Keratinocyte (primary cell): ENCODE data around the gene ABCA12. TPM values are rescaled to one million over a fixed set of nuclear protein-coding genes. Genes with fewer than 3 reads are reported as not detected.
"Not testable (repeated sequence)": the region's sequence is repeated elsewhere in the genome, so short reads cannot be mapped to it uniquely, and the experiment has no call there.

Source experiments
- DNase-seq: peaks from one replicate; pipeline ENCODE4 v3.0.0-alpha.2; 2011; ENCODE audit warnings: low read depth, missing footprints, low spot score
- FAIRE-seq: peaks from 2 replicates; lab custom pipeline; 2011; peaks lifted over from hg19 to GRCh38; lab: Jason Lieb, UNC
- H2AFZ ChIP-seq: 2 replicates; pipeline ENCODE4 v1.6.0; 2012; ENCODE audit warnings: low read length, control low read depth, inconsistent platforms; ENCODE audit not compliant: control insufficient read depth
- H3K27ac ChIP-seq: 2 replicates; pipeline ENCODE4 v1.5.1; 2011; ENCODE audit warnings: low read length; ENCODE audit not compliant: control insufficient read depth, insufficient read depth
- H3K27me3 ChIP-seq: 3 replicates; pipeline ENCODE4 v1.6.0; 2011; ENCODE audit warnings: low read length; ENCODE audit not compliant: control insufficient read depth, insufficient read depth; ENCODE audit errors: extremely low read depth
- H3K36me3 ChIP-seq, 2 experiments: 2 replicates in 1 of 2; 3 replicates in 1 of 2; pipeline ENCODE4 v1.5.1; 2011; ENCODE audit warnings: low read length in 2 of 2, mild to moderate bottlenecking in 1 of 2; ENCODE audit not compliant: control insufficient read depth in 2 of 2, insufficient read depth in 2 of 2; ENCODE audit errors: extremely low read depth in 1 of 2
- H3K4me1 ChIP-seq: 3 replicates; pipeline ENCODE4 v1.5.1; 2011; ENCODE audit warnings: low read length; ENCODE audit not compliant: control insufficient read depth, insufficient read depth; ENCODE audit errors: extremely low read depth
- H3K4me2 ChIP-seq: 3 replicates; pipeline ENCODE4 v1.6.0; 2011; ENCODE audit warnings: low read depth, low read length; ENCODE audit not compliant: control insufficient read depth, insufficient read depth; ENCODE audit errors: extremely low read depth
- H3K4me3 ChIP-seq, 3 experiments: fragments of 200-600 bp in 1 of 3; sonication (generic) in 1 of 3; 2 replicates in 2 of 3; 3 replicates in 1 of 3; pipeline ENCODE4 v1.5.1; 2011 to 2016; ENCODE audit warnings: low read length in 3 of 3, mild to moderate bottlenecking in 3 of 3, control low read depth in 2 of 3, inconsistent platforms in 1 of 3, low read depth in 1 of 3, mixed read lengths in 1 of 3, mixed run types in 1 of 3, moderate library complexity in 1 of 3; ENCODE audit not compliant: control insufficient read depth in 2 of 3, insufficient read depth in 2 of 3; ENCODE audit errors: extremely low read depth in 1 of 3
- H3K79me2 ChIP-seq: 2 replicates; pipeline ENCODE4 v1.6.0; 2012; ENCODE audit warnings: low read length; ENCODE audit not compliant: control insufficient read depth, insufficient read depth
- H3K9ac ChIP-seq: 3 replicates; pipeline ENCODE4 v1.6.0; 2011; ENCODE audit warnings: low read length; ENCODE audit not compliant: control insufficient read depth, insufficient read depth; ENCODE audit errors: extremely low read depth
- H3K9me1 ChIP-seq: 3 replicates; pipeline ENCODE4 v1.6.0; 2011; ENCODE audit warnings: low read length; ENCODE audit not compliant: control insufficient read depth, insufficient read depth; ENCODE audit errors: extremely low read depth
- H3K9me3 ChIP-seq: 2 replicates; pipeline ENCODE4 v1.5.1; 2012; ENCODE audit warnings: low read depth, low read length; ENCODE audit not compliant: control insufficient read depth
- H4K20me1 ChIP-seq: 3 replicates; pipeline ENCODE4 v1.6.0; 2011; ENCODE audit warnings: low read length; ENCODE audit not compliant: control insufficient read depth, insufficient read depth; ENCODE audit errors: extremely low read depth
- CTCF ChIP-seq, 3 experiments: IDR thresholded peaks in 1 of 3; conservative IDR thresholded peaks in 1 of 3; optimal IDR thresholded peaks in 1 of 3; 2 replicates in 2 of 3; 3 replicates in 1 of 3; pipeline versions ENCODE3 to v1.5.1; 2011; ENCODE audit warnings: low read length in 3 of 3, mild to moderate bottlenecking in 3 of 3, moderate library complexity in 2 of 3, control low read depth in 1 of 3, inconsistent platforms in 1 of 3; ENCODE audit not compliant: insufficient read depth in 2 of 3; ENCODE audit errors: extremely low read depth in 1 of 3
- EZH2 ChIP-seq: IDR thresholded peaks from one replicate; pipeline ENCODE4 v1.6.1; 2012; ENCODE audit warnings: inconsistent platforms, mild to moderate bottlenecking, low read length, moderate library complexity
- dilution Hi-C: fragments of 300-500 bp; cut with MboI; formaldehyde crosslinking; loops from one replicate; pipeline ENCODE4 v1.7.0; 2020; ENCODE audit warnings: low sequenced_read_pairs; ENCODE audit not compliant: extremely low pct_ligation_motif_present
- polyA plus RNA-seq, 5 experiments: library from polyadenylated mRNA; depleted of rRNA in 3 of 5; stranded (reverse) in 3 of 5; stranded (forward) in 1 of 5; unstranded in 1 of 5; fragments of >200 nt; gene quantifications; 1 replicate in 1 of 5; 2 replicates in 3 of 5; 3 replicates in 1 of 5; pipeline versions ENCODE4 v1.2.1 to v1.2.3, GENCODE V29; 2011 to 2012; ENCODE audit warnings: missing spikeins in 2 of 5, low read depth in 1 of 5, low replicate concordance in 1 of 5

Gene ABCA12
- polyA plus RNA-seq, 1 donor (not counting 4 experiments of a cell fraction or from before 2014, with no cell fraction given) = 10.9 TPM

GRCh38 chr2:215171796-215172195 is 33.4 kb upstream of the ABCA12 start:
- no peak overlapping the region for H3K27ac ChIP-seq
- no peaks in the 10 kb centered on the region for H3K79me2 ChIP-seq
- no peaks in the 10 kb centered on the region for H4K20me1 ChIP-seq
- H3K9me3 ChIP-seq = no peaks in the 10 kb centered on the region
- no peak for FAIRE-seq
- no peak overlapping the region for H3K4me3 ChIP-seq
- TF ChIP-seq CTCF (optimal IDR thresholded peaks at IDR 0.05 in 1 of 3, IDR thresholded peaks at IDR 0.05 in 1 of 3, conservative IDR thresholded peaks at IDR 0.05 in 1 of 3; ENCODE audit: extremely low read depth in 1 of 3, insufficient read depth in 2 of 3, low read length in 3 of 3) (no peak), EZH2 (no peak)
- no peak overlapping the region for H3K9ac ChIP-seq
- no peaks in the 10 kb centered on the region for H3K36me3 ChIP-seq
- peaks cover 7% of the 10 kb centered on the region for H3K4me1 ChIP-seq
- no peaks in the 10 kb centered on the region for H3K9me1 ChIP-seq
- dilution Hi-C loops = no loop called here
- no peak overlapping the region for H3K4me2 ChIP-seq
- no peaks in the 10 kb centered on the region for H3K27me3 ChIP-seq
- no peak for DNase-seq
- peak overlapping the region; percentile 0 for H2AFZ ChIP-seq

- H3K4me2 ChIP-seq = peak overlapping the region; percentile 77
- no peak overlapping the region for H3K27ac ChIP-seq
- H2AFZ ChIP-seq = peak overlapping the region; percentile 92
- TF ChIP-seq CTCF (optimal IDR thresholded peaks at IDR 0.05 in 1 of 3, IDR thresholded peaks at IDR 0.05 in 1 of 3, conservative IDR thresholded peaks at IDR 0.05 in 1 of 3; ENCODE audit: extremely low read depth in 1 of 3, insufficient read depth in 2 of 3, low read length in 3 of 3) = no peak
- H4K20me1 ChIP-seq = no peaks in the 10 kb centered on the region
- peak overlapping the region in 2 of 3 experiments; percentile 53 to 62 for H3K4me3 ChIP-seq
- H3K4me1 ChIP-seq = peaks cover 7% of the 10 kb centered on the region
- no peaks in the 10 kb centered on the region for H3K36me3 ChIP-seq
- H3K9me3 ChIP-seq = no peaks in the 10 kb centered on the region
- no peaks in the 10 kb centered on the region for H3K9me1 ChIP-seq
- peak overlapping the region; percentile 33 for H3K9ac ChIP-seq
- H3K79me2 ChIP-seq = no peaks in the 10 kb centered on the region
- dilution Hi-C loops = no loop called here
- no peaks in the 10 kb centered on the region for H3K27me3 ChIP-seq
- no peak for DNase-seq
- peak; percentile 66 for FAIRE-seq
Measured at GRCh38 chr2:215171151-215171550, 32.7 kb upstream of the ABCA12 start.

- dilution Hi-C loops, H3K9ac ChIP-seq, H3K27me3 ChIP-seq, H3K4me3 ChIP-seq, FAIRE-seq, H2AFZ ChIP-seq, H3K4me2 ChIP-seq, H3K36me3 ChIP-seq, H3K4me1 ChIP-seq, H3K79me2 ChIP-seq, H3K9me1 ChIP-seq, H4K20me1 ChIP-seq, DNase-seq, H3K9me3 ChIP-seq, H3K27ac ChIP-seq: not testable (repeated sequence)
Measured at GRCh38 chr2:215166505-215166904, 28.1 kb upstream of the ABCA12 start.

GRCh38 chr2:215163319-215163718 is 24.9 kb upstream of the ABCA12 start:
- H3K9ac ChIP-seq, dilution Hi-C loops, DNase-seq, H3K4me3 ChIP-seq, FAIRE-seq, H3K4me2 ChIP-seq, H3K9me3 ChIP-seq, H3K79me2 ChIP-seq, H4K20me1 ChIP-seq, H3K9me1 ChIP-seq, H3K27ac ChIP-seq, H3K36me3 ChIP-seq, H3K4me1 ChIP-seq, H2AFZ ChIP-seq, H3K27me3 ChIP-seq: not testable (repeated sequence)
